SK-N-MC (cell line): Measurements from ENCODE around the gene TMEM132E.

ENCODE experiments used
- EZH2 ChIP-seq: fragments of 200-600 bp; sonication (generic); IDR thresholded peaks from one replicate; pipeline ENCODE4 v1.6.1; 2017; ENCODE audit warnings: antibody characterized with exemption
- FOXP2 ChIP-seq: optimal IDR thresholded peaks from 2 replicates; pipeline ENCODE3; 2011; ENCODE audit warnings: mild to moderate bottlenecking, moderate library complexity; ENCODE audit not compliant: insufficient read depth; ENCODE audit errors: extremely low read length, control extremely low read depth
- POLR2AphosphoS5 ChIP-seq: IDR thresholded peaks from 2 replicates; pipeline ENCODE4 v1.6.1; 2012; ENCODE audit warnings: mild to moderate bottlenecking, low read depth, low read length, borderline replicate concordance

DNA sequence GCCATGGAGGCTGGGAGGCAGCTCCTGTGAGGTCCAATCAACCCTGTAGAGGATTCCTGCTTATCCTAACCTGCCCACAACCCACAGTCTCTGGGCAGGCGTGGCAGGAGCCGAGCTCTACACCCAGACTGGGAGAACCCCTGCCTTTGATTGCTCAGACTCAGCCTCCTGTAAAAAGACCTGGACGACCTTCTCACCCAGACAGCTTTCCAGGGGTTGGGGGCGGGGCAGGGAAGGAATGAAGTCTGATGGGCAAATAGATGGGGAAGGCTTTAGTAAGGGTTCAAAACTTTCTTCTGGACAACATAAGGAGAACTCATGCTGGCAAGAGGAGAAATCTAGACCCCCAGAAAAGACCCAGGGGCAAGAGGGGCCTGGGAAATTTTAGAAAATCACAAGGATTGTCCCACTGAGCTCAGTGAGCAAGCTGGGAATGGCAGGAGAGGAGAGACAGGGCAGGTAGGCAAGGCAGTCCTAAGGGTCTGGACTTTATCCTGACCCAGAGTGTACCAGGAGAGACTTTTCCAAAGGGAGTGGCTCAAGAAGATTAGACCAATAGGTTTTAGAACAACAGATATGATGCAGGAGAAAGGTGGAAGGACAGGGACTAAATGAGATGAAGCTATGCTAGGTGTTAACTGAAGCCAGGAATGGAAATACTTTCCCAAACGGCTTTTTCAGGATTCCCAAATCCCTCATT, 70.8 kb downstream of the TMEM132E start:
- no peak for TF ChIP-seq POLR2AphosphoS5
- no peak for TF ChIP-seq EZH2
- no peak for TF ChIP-seq FOXP2
